Endothelial cell of umbilical vein (primary cell): ENCODE measurements around the gene CEMIP.

Source experiments
- CTCF ChIP-seq, 2 donors: IDR thresholded peaks; 1 replicate in 1 of 2; 2 replicates in 1 of 2; pipeline ENCODE4 v1.5.1; 2011; ENCODE audit warnings: low read length in 2 of 2, mild to moderate bottlenecking in 2 of 2, moderate library complexity in 2 of 2, control low read depth in 1 of 2, inconsistent platforms in 1 of 2, low read depth in 1 of 2; ENCODE audit not compliant: insufficient read depth in 1 of 2; ENCODE audit errors: extremely low read depth in 1 of 2
- EZH2 ChIP-seq: IDR thresholded peaks from 2 replicates; pipeline ENCODE4 v1.6.1; 2012; ENCODE audit warnings: borderline replicate concordance, low read depth, mild to moderate bottlenecking, moderate library complexity, low read length, inconsistent platforms; ENCODE audit not compliant: severe bottlenecking
- GATA2 ChIP-seq: IDR thresholded peaks from 2 replicates; pipeline ENCODE4 v1.7.0; 2011; ENCODE audit warnings: low read depth, mild to moderate bottlenecking, moderate library complexity, mixed read lengths, low read length; ENCODE audit not compliant: insufficient read length, insufficient read depth
- JUN ChIP-seq: IDR thresholded peaks from 2 replicates; pipeline ENCODE4 v1.6.1; 2011; ENCODE audit warnings: borderline replicate concordance, low read depth; ENCODE audit not compliant: insufficient read length, insufficient read depth
- MAX ChIP-seq: IDR thresholded peaks from 2 replicates; pipeline ENCODE4 v1.6.1; 2011; ENCODE audit not compliant: insufficient read depth, insufficient read length
- MYC ChIP-seq: IDR thresholded peaks from one replicate; pipeline ENCODE4 v1.6.1; 2011; ENCODE audit warnings: mild to moderate bottlenecking, low read depth, low read length
- POLR2A ChIP-seq: IDR thresholded peaks from 2 replicates; pipeline ENCODE4 v1.6.1; 2012; ENCODE audit warnings: low read depth, mild to moderate bottlenecking, control low read depth, low read length
- POLR2AphosphoS5 ChIP-seq: IDR thresholded peaks from 2 replicates; pipeline ENCODE4 v1.6.1; 2012; ENCODE audit warnings: low read depth, mild to moderate bottlenecking, control low read depth, low read length, moderate library complexity; ENCODE audit not compliant: insufficient read depth

GRCh38 chr15:80856809-80857377, 77.7 kb downstream of the CEMIP start:
- TF ChIP-seq MAX (no peak), POLR2AphosphoS5 (no peak), POLR2A (no peak), GATA2 (no peak), CTCF (IDR thresholded peaks at IDR 0.05; ENCODE audit: extremely low read depth in 1 of 2, insufficient read depth in 1 of 2, low read depth in 1 of 2, low read length in 2 of 2) (no peak), EZH2 (no peak), JUN (no peak), MYC (no peak)
